ENCODE measurements around the gene POGLUT2.
A peak's percentile ranks its signal among the peaks of the same experiment; 100 is the strongest.

The POGLUT2 gene

DNA sequence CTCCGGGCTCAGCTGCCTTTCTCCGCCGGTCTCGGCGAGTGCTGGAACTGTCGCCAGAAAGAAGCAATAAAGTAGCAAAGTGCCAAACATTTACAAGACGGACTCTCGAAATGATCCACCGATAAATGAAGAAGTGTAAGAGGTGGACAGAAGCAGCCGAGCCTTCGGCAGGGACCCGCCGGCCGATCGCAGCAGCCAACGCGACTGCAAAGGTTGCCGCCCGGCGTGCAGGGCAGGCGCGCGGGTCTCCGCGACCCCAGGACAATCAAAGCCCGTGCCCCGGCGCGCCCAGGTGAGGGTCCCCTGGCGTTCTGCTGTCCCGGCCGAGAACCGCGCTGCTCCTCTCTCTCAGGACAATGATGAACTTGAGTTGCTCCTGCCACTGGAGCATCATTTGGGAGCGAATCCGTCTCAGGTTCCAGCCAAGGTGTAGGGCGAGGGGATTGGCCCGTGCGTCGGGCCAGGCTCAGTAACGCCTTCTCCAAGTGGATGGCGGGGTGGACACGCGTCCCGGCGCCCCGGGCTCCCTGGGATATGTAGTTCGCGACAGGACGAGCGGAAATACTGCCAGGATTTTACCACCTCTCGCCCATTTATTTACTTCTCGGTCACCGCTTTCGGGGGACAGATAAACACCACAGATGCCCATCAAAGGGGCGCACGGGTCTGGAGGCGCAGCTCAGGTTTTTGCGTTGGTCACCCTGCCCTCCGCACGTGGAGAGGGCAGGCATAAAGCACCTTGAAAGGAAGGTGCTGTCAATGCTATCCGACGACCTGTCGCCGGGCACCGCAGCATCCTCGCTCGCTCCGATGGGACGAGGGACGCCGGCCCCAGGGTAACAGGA is at the start of gene POGLUT2, which contains the start of gene BIVM:
POGLUT2 (minus strand) TSS at position 396 of the 845 bp plus-strand sequence; CDS start at position 90, 306 bp downstream.
BIVM (plus strand) TSS at position 539 of the 845 bp plus-strand sequence. CDS start 8,149 bp downstream, outside the sequence.
- peak in 1 of 2 donors; percentile 60 for DNase-seq (ENCODE audit: low read depth in 2 of 2)

GRCh38 chr13:102847272-102848234 is 48.8 kb upstream of the POGLUT2 start:
- no peak for DNase-seq (ENCODE audit: low read depth in 2 of 2)

DNA sequence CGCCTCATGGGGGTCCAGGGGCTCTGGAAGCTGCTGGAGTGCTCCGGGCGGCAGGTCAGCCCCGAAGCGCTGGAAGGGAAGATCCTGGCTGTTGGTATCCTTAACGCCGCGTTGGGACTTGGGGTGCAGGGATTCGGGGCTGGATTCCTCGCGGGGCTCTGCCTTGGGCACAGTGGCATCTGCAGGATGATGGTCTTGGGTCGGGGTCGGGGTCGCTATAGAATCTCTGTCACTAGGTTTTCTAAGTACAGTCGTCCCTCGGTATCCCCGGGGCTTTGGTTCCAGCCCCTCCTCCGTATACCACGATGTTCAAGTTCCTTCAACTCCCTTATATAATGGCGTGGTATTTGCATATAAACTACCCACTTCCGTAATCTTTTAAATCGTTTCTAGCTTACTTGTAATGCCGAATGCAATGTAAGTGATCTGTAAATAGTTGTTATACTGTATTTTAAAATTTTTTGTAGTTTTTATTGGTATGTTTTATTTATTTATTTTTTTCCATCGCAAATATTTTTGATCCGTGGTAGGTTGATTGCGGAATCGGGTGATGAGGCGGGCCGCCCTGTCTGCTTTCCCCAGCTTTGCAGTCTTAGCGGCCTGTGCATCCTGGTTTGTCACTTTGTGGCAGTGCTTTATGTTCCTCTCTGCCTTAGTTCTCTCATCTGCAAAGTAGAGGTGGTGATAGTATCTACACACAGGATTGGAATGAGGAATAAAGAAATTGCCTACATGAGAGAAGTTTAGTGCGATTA is 47.7 kb upstream of the POGLUT2 start:
- DNase-seq (ENCODE audit: low read depth in 2 of 2): peak in 1 of 2 donors; percentile 17

GRCh38 chr13:102845630-102846260 is 47.0 kb upstream of the POGLUT2 start, which contains the start of gene ERCC5:
Gene ERCC5, plus strand, starts transcription at chr13:102846032. Its CDS starts 235 bp downstream, at chr13:102846267.
- DNase-seq (ENCODE audit: low read depth in 2 of 2): peak; percentile 87 to 95

DNA sequence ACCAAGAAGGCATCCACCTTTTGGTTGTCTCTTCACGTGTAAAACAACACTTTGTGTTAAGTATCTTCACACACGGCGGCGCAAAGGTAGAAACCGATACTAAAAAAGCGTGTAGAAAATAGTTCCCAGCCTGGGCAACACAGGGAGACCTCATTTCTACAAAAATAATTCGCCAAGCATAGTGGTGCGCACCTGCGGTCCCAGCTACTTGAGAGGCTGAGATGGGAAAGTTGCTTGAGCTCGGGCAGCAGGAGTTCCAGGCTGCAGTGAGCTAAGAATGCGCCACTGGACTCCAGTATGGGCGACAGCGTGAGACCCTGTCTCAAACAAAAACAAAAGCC is 46.5 kb upstream of the POGLUT2 start:
- DNase-seq (ENCODE audit: low read depth in 2 of 2): no peak

- DNase-seq (ENCODE audit: low read depth in 2 of 2): no peak
Measured at GRCh38 chr13:102839462-102839861, 40.7 kb upstream of the POGLUT2 start.

GRCh38 chr13:102838982-102839381 is 40.2 kb upstream of the POGLUT2 start:
- DNase-seq (ENCODE audit: low read depth in 2 of 2): no peak

DNA sequence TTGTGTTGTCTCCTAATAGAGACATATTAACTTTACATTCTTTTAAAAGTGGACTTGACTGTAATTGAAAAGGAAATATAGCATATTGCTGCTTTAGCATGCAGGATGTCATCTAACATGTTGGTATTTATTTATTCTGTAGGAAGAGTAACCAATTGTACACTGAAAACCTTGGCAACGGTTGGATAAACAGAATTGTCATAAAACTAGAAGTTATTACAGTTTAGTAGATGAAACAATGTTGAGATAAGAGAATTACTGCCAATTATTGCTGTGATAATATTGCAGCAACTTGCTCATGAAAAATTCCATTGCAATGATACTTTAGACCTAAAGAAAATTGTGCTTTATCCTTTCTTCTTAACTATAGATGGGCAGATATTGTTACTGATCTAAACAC is 39.5 kb upstream of the POGLUT2 start:
- no peak for DNase-seq (ENCODE audit: low read depth in 2 of 2)

DNA sequence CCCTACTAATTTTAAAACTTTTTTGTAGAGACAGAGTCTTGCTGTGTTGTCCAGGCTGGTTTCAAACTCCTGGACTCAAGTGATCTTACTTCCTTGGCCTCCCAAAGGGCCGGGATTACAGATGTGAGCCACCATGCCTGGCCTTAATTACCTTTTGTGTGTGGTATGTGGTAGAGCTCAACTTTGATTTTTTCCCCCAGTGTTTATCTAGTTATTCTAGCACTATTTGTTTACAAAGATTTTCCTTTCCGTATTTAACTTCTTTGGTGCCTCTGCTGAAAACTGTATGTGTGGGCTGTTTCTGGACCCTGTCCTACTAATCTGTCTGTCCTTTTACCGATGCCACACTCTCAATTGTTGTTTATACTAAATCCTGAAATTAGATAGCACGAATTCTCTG is 37.7 kb upstream of the POGLUT2 start:
- DNase-seq (ENCODE audit: low read depth in 2 of 2): no peak

DNA sequence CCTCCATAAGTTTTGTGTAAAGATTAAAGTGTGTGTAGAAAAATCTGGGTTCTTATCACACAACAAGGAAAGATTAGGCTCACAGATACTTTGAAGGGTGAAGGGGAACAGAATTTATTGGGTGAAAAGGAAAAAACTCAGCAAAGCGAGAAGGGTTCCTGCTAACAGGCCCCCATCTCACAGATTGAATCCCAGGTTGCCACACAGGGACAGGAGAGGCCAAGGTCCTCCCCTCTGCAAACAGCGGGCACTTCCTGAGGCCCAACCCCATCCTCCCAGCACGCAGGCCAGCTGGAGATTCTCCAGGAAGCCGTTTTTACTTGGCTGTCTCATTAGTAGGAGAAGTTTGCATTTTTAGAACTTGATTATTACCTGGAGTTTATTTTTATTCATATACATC is 31.9 kb upstream of the POGLUT2 start:
- DNase-seq (ENCODE audit: low read depth in 2 of 2): no peak

DNA sequence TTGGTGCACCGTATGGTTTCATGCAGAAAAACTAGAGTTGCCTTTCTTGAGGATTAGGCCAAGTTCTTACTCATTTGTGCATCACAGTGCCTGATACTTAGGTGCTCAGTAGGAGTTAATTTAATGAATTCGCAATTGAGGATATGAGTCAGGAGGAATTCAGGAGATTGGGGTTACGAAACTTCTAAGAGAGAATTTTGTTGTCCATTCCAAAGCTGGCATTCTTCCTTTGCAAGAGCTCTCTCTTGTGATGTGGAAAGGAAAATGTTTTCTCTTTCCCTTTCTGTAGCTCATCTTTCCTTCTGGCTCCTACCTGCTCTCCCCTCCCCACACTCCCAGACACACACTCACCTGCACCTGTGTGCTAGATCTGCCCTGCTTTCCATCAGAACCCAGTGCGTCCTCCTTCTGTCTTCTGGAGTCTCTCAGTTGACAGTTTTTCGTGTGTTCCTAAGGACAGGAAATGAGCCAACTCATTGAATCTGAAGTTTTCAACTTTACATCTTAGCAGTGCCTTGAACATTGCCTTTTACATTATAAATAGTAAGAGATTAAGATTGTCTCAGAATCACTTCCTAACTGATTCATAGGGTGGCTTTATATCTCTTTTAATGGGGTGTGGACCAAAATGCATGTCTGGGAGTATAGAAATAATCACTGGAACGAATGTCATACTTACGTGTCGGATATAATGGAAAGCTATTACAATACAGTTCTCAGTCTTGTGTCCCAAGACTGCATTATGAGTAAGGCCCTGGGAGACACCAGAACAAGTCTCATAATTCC is 27.3 kb upstream of the POGLUT2 start:
- no peak for DNase-seq (ENCODE audit: low read depth in 2 of 2)

- no peak for DNase-seq (ENCODE audit: low read depth in 2 of 2)
Measured at GRCh38 chr13:102825400-102825799, 26.6 kb upstream of the POGLUT2 start.

GRCh38 chr13:102817907-102818306 is 19.1 kb upstream of the POGLUT2 start:
- DNase-seq (ENCODE audit: low read depth in 2 of 2): no peak

DNA sequence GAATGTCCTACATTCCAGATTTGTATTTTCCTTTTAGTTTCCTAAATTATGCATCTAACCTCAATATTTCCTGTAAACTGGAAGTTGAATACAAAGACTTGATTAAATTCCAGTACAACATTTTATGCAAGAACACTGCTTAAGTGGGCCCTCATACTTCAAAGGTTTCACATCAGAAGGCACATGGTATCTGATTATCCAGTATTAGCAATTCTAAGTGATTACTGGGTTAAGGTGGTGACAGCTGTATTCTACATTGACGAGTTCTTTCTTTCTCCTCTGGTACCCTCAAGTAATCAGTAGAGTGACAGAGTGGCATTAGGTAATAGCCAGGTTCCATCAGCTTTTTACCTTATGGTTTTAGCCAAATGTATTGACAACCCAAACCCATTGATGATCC is 18.5 kb upstream of the POGLUT2 start:
- no peak for DNase-seq (ENCODE audit: low read depth in 2 of 2)

GRCh38 chr13:102816708-102817107 is 17.9 kb upstream of the POGLUT2 start:
- DNase-seq (ENCODE audit: low read depth in 2 of 2): no peak

- DNase-seq (ENCODE audit: low read depth in 2 of 2): no peak
Measured at GRCh38 chr13:102815788-102816187, 17.0 kb upstream of the POGLUT2 start.

DNA sequence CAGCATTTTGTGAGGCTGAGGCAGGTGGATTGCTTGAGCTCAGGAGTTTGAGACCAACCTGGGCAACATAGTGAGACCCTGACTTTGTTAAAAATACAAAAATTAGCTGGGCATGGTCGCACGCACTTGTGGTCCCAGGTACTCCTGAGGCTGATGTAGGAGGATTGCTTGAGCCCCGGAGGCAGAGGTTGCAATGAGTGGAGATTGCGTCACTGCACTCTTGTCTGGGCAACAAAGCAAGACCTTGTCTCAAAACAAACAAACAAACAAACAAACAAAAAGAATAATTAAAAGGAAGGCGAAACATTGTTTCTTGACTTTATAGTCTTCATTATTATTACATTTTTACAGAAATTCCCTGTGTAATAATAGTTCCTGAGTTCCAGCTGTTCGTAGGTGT is 16.0 kb upstream of the POGLUT2 start:
- DNase-seq (ENCODE audit: low read depth in 2 of 2): no peak

GRCh38 chr13:102814025-102814607 is 15.3 kb upstream of the POGLUT2 start:
- no peak for DNase-seq (ENCODE audit: low read depth in 2 of 2)

- DNase-seq (ENCODE audit: low read depth in 2 of 2): no peak
Measured at GRCh38 chr13:102812611-102813287, 14.0 kb upstream of the POGLUT2 start.

Measured in stimulated activated CD4-positive, alpha-beta T cell treated with anti-CD3 and anti-CD28 coated beads, Interleukin-1b, Interleukin-23, amount 100 ng/mL, for 4 hours (primary cell).